Uterus (tissue), 2 donors: ENCODE results near the gene OTUB1.

Source experiments
- CTCF ChIP-seq, 4 experiments: fragments of 200-600 bp in 2 of 4; fragments of 450-650 bp in 2 of 4; sonication (generic) in 2 of 4; IDR thresholded peaks; one replicate each; pipeline ENCODE4 v1.5.1; 2016 to 2019; ENCODE audit warnings: antibody characterized with exemption in 4 of 4, mild to moderate bottlenecking in 2 of 4, moderate library complexity in 1 of 4
- POLR2A ChIP-seq, 2 donors: fragments of 450-650 bp; IDR thresholded peaks; one replicate each; pipeline ENCODE4 v1.6.1; 2016; ENCODE audit warnings: antibody characterized with exemption in 2 of 2, mild to moderate bottlenecking in 1 of 2, moderate library complexity in 1 of 2

DNA sequence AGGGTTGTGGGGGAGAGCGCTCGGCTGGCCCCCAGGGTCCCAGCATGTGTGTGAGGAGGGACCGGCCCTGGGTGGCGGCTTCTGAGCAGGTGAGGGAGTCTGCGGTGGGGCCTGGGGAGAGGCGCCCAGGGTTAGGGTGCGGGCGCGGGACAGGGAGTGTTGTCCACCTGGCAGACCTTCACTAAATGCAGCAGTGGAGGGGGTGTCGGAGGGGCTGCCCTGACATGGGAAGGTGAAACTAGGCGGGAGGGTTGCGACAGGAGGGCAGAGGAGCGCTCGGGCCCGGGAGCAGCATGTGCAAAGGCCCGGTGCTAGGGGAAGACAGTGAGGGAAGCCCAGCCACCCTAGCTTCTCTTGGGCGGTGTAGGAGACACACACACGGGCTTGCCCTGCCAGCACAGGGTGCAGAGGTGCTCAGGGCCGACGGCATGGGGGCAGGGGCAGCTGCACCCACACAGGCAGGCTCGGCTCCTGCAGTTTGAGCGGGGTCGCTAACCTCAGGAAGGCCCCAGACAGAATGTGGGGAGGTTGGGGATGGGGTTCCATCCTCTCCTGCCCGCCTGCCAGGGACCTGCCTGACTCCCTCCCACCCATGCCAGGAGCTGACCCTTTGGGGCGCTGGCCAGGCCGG is 22.2 kb downstream of the OTUB1 start:
- TF ChIP-seq POLR2A (IDR thresholded peaks at IDR 0.05) = no peak
- TF ChIP-seq CTCF (IDR thresholded peaks at IDR 0.05) = no peak
